PC-9 (cell line): ENCODE results near the gene TSACC. TPM values are rescaled to one million over a fixed set of nuclear protein-coding genes. Genes with fewer than 3 reads are reported as not detected.
"Not testable (repeated sequence)": the region's sequence is repeated elsewhere in the genome, so short reads cannot be mapped to it uniquely, and the experiment has no call there.

Experiments
- BruUV-seq: library from RNA; stranded (reverse); fragments of 400-500 nt; replicated peaks from 2 replicates; lab custom pipeline; 2021; lab: Mats Ljungman, UMichigan
- CTCF ChIA-PET: fragments of 300-600 bp; sonication (Branson Sonifier 250); formaldehyde crosslinking; loops from one replicate; lab custom pipeline; 2022; ENCODE audit warnings: antibody characterized with exemption; lab: Charles Lee
- POLR2A ChIA-PET: fragments of 300-600 bp; sonication (Branson Sonifier 250); formaldehyde crosslinking; loops from one replicate; lab custom pipeline; 2022; ENCODE audit warnings: antibody characterized with exemption; ENCODE audit not compliant: unreplicated experiment; lab: Charles Lee
- DNase-seq, 2 experiments: peaks; one replicate each; pipeline versions ENCODE4 v3.0.0 to v3.0.0-alpha.2; 2015 to 2022; ENCODE audit warnings: mixed read lengths in 1 of 2
- H2AFZ ChIP-seq: fragments of 200-600 bp; sonication (generic); 2 replicates; pipeline ENCODE4 v1.8.1; 2017; ENCODE audit warnings: antibody characterized with exemption
- H3F3A ChIP-seq: fragments of 200-600 bp; sonication (generic); 2 replicates; pipeline ENCODE4 v1.8.1; 2017; ENCODE audit warnings: antibody characterized with exemption, mild to moderate bottlenecking, low read depth; ENCODE audit not compliant: insufficient read depth
- H3K27ac ChIP-seq: fragments of 200-600 bp; sonication (generic); 2 replicates; pipeline ENCODE4 v1.6.1; 2016; ENCODE audit warnings: mixed run types
- H3K27me3 ChIP-seq: fragments of 200-600 bp; sonication (generic); 2 replicates; pipeline ENCODE4 v1.6.1; 2016; ENCODE audit warnings: low read depth, mixed run types; ENCODE audit not compliant: insufficient read depth
- H3K36me3 ChIP-seq: fragments of 200-600 bp; sonication (generic); 2 replicates; pipeline ENCODE4 v1.6.1; 2016; ENCODE audit warnings: low read depth, mixed run types
- H3K4me1 ChIP-seq: fragments of 200-600 bp; sonication (generic); replicated peaks from 2 replicates; pipeline ENCODE4 v1.6.1; 2016; ENCODE audit warnings: mixed run types; ENCODE audit not compliant: insufficient read depth
- H3K4me2 ChIP-seq: fragments of 200-600 bp; sonication (generic); 2 replicates; pipeline ENCODE4 v1.6.1; 2017; ENCODE audit warnings: mixed run types
- H3K4me3 ChIP-seq: fragments of 200-600 bp; sonication (generic); 2 replicates; pipeline ENCODE4 v1.6.1; 2016; ENCODE audit warnings: mixed run types
- H3K79me2 ChIP-seq: fragments of 200-600 bp; sonication (generic); 2 replicates; pipeline ENCODE4 v1.6.1; 2017; ENCODE audit warnings: low read depth, mixed run types
- H3K9me2 ChIP-seq: fragments of 200-600 bp; sonication (generic); 2 replicates; pipeline ENCODE4 v1.8.1; 2017; ENCODE audit warnings: mild to moderate bottlenecking; ENCODE audit not compliant: insufficient read depth
- H3K9me3 ChIP-seq: fragments of 200-600 bp; sonication (generic); 2 replicates; pipeline ENCODE4 v1.8.1; 2016; ENCODE audit warnings: low read depth; ENCODE audit not compliant: insufficient read depth
- H4K20me1 ChIP-seq: fragments of 200-600 bp; sonication (generic); 2 replicates; pipeline ENCODE4 v1.8.1; 2017; ENCODE audit not compliant: insufficient read depth
- CTCF ChIP-seq: fragments of 200-600 bp; sonication (generic); conservative IDR thresholded peaks from 2 replicates; pipeline ENCODE4 v1.6.1; 2017; ENCODE audit warnings: mixed run types, antibody characterized with exemption, mild to moderate bottlenecking, moderate library complexity
- EZH2 ChIP-seq: fragments of 200-600 bp; sonication (generic); IDR thresholded peaks from 2 replicates; pipeline ENCODE4 v1.8.0; 2017; ENCODE audit warnings: antibody characterized with exemption, low read depth
- intact Hi-C: fragments of 100-400 bp; cut with micrococcal nuclease; formaldehyde crosslinking; loops from one replicate; pipeline ENCODE4 v1.10.0; 2022; ENCODE audit not compliant: unreplicated experiment
- total RNA-seq: library from RNA; stranded (reverse); gene quantifications from 2 replicates; pipeline ENCODE4 v1.2.3, GENCODE V29; 2021

The TSACC gene
- total RNA-seq, 1 experiment from 2014 or later = 1.3 TPM

- TF ChIP-seq CTCF (no peak), EZH2 (no peak)
- H3K79me2 ChIP-seq = peaks cover 7% of the 10 kb centered on the region
- H3K9me2 ChIP-seq = no peaks in the 10 kb centered on the region
- H3K27ac ChIP-seq = no peak overlapping the region
- POLR2A ChIA-PET = interaction anchor here (0.6 kb wide), 1 partner anchor 257 kb away, joined by 3 read pairs; no protein-coding TSS in a partner anchor
- no TSS peak for BruUV-seq
- H3K4me1 ChIP-seq = 0 out of 2 replicates have a peak, but pooled peaks cover 4% of the 10 kb centered on the region
- CTCF ChIA-PET = no interaction called here
- DNase-seq = no peak
- no peak overlapping the region for H3K4me2 ChIP-seq
- H4K20me1 ChIP-seq = no peaks in the 10 kb centered on the region
- H3K27me3 ChIP-seq = no peaks in the 10 kb centered on the region
- H2AFZ ChIP-seq = no peak overlapping the region
- peaks cover 24% of the 10 kb centered on the region; the same call in 1 of the 2 replicates for H3F3A ChIP-seq
- no peaks in the 10 kb centered on the region for H3K9me3 ChIP-seq
- no peaks in the 10 kb centered on the region for H3K36me3 ChIP-seq
- intact Hi-C loops = no loop called here
- H3K4me3 ChIP-seq = no peak overlapping the region
Observed at GRCh38 chr1:156342166-156342955, 4.0 kb downstream of the TSACC start.

- Histone ChIP-seq H3K9me3 (no peaks in the 10 kb centered on the region), H3K9me2 (no peaks in the 10 kb centered on the region), H4K20me1 (no peaks in the 10 kb centered on the region), H3K27ac (no peak overlapping the region), H3K4me3 (no peak overlapping the region), H3K79me2 (no peaks in the 10 kb centered on the region), H2AFZ (no peak overlapping the region), H3K4me2 (no peak overlapping the region), H3F3A (peaks cover 13% of the 10 kb centered on the region; the same call in 1 of the 2 replicates), H3K4me1 (0 out of 2 replicates have a peak, but pooled peaks cover under 1% of the 10 kb centered on the region), H3K27me3 (no peaks in the 10 kb centered on the region), H3K36me3 (no peaks in the 10 kb centered on the region)
- no peak for DNase-seq
- no TSS peak for BruUV-seq
- intact Hi-C loops = no loop called here
- CTCF ChIA-PET = interaction anchor here (0.6 kb wide), 1 partner anchor 17 kb away, joined by 3 read pairs; no protein-coding TSS in a partner anchor
- POLR2A ChIA-PET = interaction anchor here (0.6 kb wide), 1 partner anchor 15 kb away, joined by 4 read pairs; no protein-coding TSS in a partner anchor
- TF ChIP-seq CTCF = no peak
Observed at GRCh38 chr1:156344409-156344808, 6.1 kb downstream of the TSACC start.

DNA sequence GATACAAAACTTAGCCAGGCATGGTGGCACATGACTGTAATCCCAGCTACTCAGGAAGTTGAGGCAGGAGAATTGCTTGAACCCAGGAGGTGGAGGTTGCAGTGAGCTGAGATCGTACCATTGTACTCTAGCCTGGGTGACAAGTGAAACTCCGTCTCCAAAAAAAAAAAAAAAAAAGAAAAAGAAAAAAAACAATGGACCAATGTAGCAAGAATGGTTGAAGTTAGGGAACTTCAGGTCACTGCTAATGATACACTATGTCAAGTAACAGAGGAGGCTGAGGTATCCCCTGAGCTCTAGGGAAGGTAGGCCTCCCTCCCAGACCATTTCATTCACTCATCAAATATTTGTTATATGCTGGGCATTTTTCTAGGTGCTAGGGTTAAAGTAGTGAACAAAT is 7.7 kb downstream of the TSACC start:
- H3K4me2 ChIP-seq, H4K20me1 ChIP-seq, H3K9me2 ChIP-seq, H3K4me3 ChIP-seq, DNase-seq, H3K79me2 ChIP-seq, H3K4me1 ChIP-seq, H2AFZ ChIP-seq, H3K36me3 ChIP-seq, H3K27me3 ChIP-seq, intact Hi-C loops, H3F3A ChIP-seq, BruUV-seq, H3K9me3 ChIP-seq, H3K27ac ChIP-seq: not testable (repeated sequence)
- ChIA-PET CTCF (interaction anchor here (0.6 kb wide), 1 partner anchor 23 kb away, joined by 4 read pairs; no protein-coding TSS in a partner anchor), POLR2A (interaction anchor here (0.7 kb wide), 1 partner anchor 1037 kb away, joined by 22 read pairs; the partner anchor contains the start of gene FDPS)
